Measurements from ENCODE around the gene VASP. TPM values are rescaled to one million over a fixed set of nuclear protein-coding genes. Genes with fewer than 3 reads are reported as not detected.

The VASP gene
- total and polyA plus RNA-seq, 2 of the 13 experiments (the other 11 are each of a cell fraction or from before 2014, with no cell fraction given) = 41.8 to 67.1 TPM

GRCh38 chr19:45506989-45507871 lies at the start of gene VASP (continued):
- TF ChIP-seq FOXP4 (CRISPR knock-in tag; IDR thresholded peaks at IDR 0.05) (peak; percentile 58), POLR2G (IDR thresholded peaks at IDR 0.05; ENCODE audit: low read depth, low read length) (peak; percentile 96), LBX2 (CRISPR knock-in tag; IDR thresholded peaks at IDR 0.05; ENCODE audit: borderline replicate concordance) (no peak), DMTF1 (CRISPR knock-in tag; IDR thresholded peaks at IDR 0.05) (no peak), ZHX1 (CRISPR knock-in tag; IDR thresholded peaks at IDR 0.05; ENCODE audit: low read depth) (no peak), MED13 (CRISPR knock-in tag; IDR thresholded peaks at IDR 0.05) (peak; percentile 76; the same call in 1 of the 2 replicates), GPN1 (CRISPR knock-in tag; IDR thresholded peaks at IDR 0.05; ENCODE audit: borderline replicate concordance) (no peak), ZNF550 (CRISPR knock-in tag; IDR thresholded peaks at IDR 0.05; ENCODE audit: borderline replicate concordance) (no peak), SMAD3 (CRISPR knock-in tag; IDR thresholded peaks at IDR 0.05) (peak; percentile 41; the same call in 1 of the 2 replicates), MYPOP (CRISPR knock-in tag; IDR thresholded peaks at IDR 0.05) (peak; percentile 60), ZNF773 (CRISPR knock-in tag; IDR thresholded peaks at IDR 0.05; ENCODE audit: borderline replicate concordance) (no peak), HOXA7 (CRISPR knock-in tag; IDR thresholded peaks at IDR 0.05) (no peak; the same call in 1 of the 2 replicates), SOX5 (CRISPR knock-in tag; IDR thresholded peaks at IDR 0.05; ENCODE audit: borderline replicate concordance) (no peak; the same call in 1 of the 2 replicates)
- TF ChIP-seq, protein P1, sequence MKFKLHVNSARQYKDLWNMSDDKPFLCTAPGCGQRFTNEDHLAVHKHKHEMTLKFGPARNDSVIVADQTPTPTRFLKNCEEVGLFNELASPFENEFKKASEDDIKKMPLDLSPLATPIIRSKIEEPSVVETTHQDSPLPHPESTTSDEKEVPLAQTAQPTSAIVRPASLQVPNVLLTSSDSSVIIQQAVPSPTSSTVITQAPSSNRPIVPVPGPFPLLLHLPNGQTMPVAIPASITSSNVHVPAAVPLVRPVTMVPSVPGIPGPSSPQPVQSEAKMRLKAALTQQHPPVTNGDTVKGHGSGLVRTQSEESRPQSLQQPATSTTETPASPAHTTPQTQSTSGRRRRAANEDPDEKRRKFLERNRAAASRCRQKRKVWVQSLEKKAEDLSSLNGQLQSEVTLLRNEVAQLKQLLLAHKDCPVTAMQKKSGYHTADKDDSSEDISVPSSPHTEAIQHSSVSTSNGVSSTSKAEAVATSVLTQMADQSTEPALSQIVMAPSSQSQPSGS (CRISPR knock-in tag; IDR thresholded peaks at IDR 0.05) = no peak
- TF ChIP-seq, protein P2, sequence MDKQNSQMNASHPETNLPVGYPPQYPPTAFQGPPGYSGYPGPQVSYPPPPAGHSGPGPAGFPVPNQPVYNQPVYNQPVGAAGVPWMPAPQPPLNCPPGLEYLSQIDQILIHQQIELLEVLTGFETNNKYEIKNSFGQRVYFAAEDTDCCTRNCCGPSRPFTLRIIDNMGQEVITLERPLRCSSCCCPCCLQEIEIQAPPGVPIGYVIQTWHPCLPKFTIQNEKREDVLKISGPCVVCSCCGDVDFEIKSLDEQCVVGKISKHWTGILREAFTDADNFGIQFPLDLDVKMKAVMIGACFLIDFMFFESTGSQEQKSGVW (CRISPR knock-in tag; IDR thresholded peaks at IDR 0.05; ENCODE audit: borderline replicate concordance) = no peak
